Spleen (tissue), 7 donors: Measurements from ENCODE around the gene ZFAND2A.

Experiments
- POLR2A ChIP-seq, 3 donors: fragments of 450-650 bp; IDR thresholded peaks; one replicate each; pipeline ENCODE4 v1.5.1; 2017; ENCODE audit warnings: antibody characterized with exemption in 3 of 3, mild to moderate bottlenecking in 1 of 3
- POLR2AphosphoS5 ChIP-seq, 3 donors: sonication (generic); formaldehyde crosslinking; IDR thresholded peaks; one replicate each; pipeline ENCODE4 v1.5.1; 2017; ENCODE audit warnings: antibody characterized with exemption in 3 of 3
- TF ChIP-seq, protein P1 (sequence below), 11 experiments: fragments of 200-600 bp in 7 of 11; fragments of 450-650 bp in 4 of 11; sonication (generic) in 4 of 11; IDR thresholded peaks in 8 of 11; conservative IDR thresholded peaks in 3 of 11; 1 replicate in 7 of 11; 2 replicates in 4 of 11; pipeline versions ENCODE4 v1.4.0 to v1.8.0; 2016 to 2021; ENCODE audit warnings: antibody characterized with exemption in 11 of 11, inconsistent platforms in 4 of 11, mild to moderate bottlenecking in 1 of 11
- donor health status: DM: no; HTN: no; CAD: no; lungs with moderate emphysema.
- donor health status: DM: no; HTN: no; CAD: no.
- donor health status: DM: no; HTN: no; CAD: no.

DNA sequence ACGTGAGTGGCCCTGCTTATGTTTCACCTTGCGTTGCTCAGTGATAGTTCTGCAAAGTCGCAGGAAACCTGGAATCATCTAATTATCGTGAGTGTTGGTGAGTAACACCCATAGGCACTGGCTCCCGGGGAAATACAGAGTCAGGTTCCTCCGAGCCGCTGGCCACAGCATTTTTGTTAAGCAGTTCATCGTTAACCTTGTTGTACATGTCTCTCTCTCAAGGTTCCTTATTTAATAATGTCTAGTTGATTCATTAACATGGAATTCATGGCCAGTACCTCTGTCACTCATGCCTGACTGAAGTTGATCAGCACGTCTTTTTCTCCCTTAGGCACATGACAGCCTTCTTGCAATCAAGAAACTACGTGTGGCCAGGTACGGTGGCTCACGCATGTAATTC lies 3.1 kb upstream of the ZFAND2A start:
- TF ChIP-seq, protein P1, sequence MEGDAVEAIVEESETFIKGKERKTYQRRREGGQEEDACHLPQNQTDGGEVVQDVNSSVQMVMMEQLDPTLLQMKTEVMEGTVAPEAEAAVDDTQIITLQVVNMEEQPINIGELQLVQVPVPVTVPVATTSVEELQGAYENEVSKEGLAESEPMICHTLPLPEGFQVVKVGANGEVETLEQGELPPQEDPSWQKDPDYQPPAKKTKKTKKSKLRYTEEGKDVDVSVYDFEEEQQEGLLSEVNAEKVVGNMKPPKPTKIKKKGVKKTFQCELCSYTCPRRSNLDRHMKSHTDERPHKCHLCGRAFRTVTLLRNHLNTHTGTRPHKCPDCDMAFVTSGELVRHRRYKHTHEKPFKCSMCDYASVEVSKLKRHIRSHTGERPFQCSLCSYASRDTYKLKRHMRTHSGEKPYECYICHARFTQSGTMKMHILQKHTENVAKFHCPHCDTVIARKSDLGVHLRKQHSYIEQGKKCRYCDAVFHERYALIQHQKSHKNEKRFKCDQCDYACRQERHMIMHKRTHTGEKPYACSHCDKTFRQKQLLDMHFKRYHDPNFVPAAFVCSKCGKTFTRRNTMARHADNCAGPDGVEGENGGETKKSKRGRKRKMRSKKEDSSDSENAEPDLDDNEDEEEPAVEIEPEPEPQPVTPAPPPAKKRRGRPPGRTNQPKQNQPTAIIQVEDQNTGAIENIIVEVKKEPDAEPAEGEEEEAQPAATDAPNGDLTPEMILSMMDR (IDR thresholded peaks at IDR 0.05 in 8 of 11, conservative IDR thresholded peaks at IDR 0.05 in 3 of 11): no peak
- no peak for TF ChIP-seq POLR2A (IDR thresholded peaks at IDR 0.05)
- TF ChIP-seq POLR2AphosphoS5 (IDR thresholded peaks at IDR 0.05): no peak
